ENCODE results near the gene CDH4. TPM values are rescaled to one million over a fixed set of nuclear protein-coding genes. Genes with fewer than 3 reads are reported as not detected.

Gene CDH4
- total RNA-seq, 2 experiments from 2014 or later = not detected

- H3K4me2 ChIP-seq (ENCODE audit: low read length) = no peak overlapping the region
- no peak overlapping the region for H3K27ac ChIP-seq (ENCODE audit: low read depth, low read length, poor library complexity, severe bottlenecking)
- no peaks in the 10 kb centered on the region for H3K79me2 ChIP-seq (ENCODE audit: insufficient read depth, low read depth, low read length)
- POLR2A ChIA-PET = no interaction called here
- DNase-seq (ENCODE audit: low spot score) = no peak
- no peaks in the 10 kb centered on the region for H3K9me2 ChIP-seq (ENCODE audit: insufficient read depth, low read length)
- H2AFZ ChIP-seq (ENCODE audit: low read length) = no peak overlapping the region
- intact Hi-C loops (cut with micrococcal nuclease; ENCODE audit: unreplicated experiment) = no loop called here
- no peak for TF ChIP-seq EZH2phosphoT487 (IDR thresholded peaks at IDR 0.05; ENCODE audit: borderline replicate concordance, low read depth, low read length)
- TF ChIP-seq, protein P1, sequence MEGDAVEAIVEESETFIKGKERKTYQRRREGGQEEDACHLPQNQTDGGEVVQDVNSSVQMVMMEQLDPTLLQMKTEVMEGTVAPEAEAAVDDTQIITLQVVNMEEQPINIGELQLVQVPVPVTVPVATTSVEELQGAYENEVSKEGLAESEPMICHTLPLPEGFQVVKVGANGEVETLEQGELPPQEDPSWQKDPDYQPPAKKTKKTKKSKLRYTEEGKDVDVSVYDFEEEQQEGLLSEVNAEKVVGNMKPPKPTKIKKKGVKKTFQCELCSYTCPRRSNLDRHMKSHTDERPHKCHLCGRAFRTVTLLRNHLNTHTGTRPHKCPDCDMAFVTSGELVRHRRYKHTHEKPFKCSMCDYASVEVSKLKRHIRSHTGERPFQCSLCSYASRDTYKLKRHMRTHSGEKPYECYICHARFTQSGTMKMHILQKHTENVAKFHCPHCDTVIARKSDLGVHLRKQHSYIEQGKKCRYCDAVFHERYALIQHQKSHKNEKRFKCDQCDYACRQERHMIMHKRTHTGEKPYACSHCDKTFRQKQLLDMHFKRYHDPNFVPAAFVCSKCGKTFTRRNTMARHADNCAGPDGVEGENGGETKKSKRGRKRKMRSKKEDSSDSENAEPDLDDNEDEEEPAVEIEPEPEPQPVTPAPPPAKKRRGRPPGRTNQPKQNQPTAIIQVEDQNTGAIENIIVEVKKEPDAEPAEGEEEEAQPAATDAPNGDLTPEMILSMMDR (conservative IDR thresholded peaks at IDR 0.05; ENCODE audit: low read length) = no peak
- no TSS peak for BruUV-seq (replicated peaks)
- no peak overlapping the region for H3K4me3 ChIP-seq (ENCODE audit: low read depth, low read length, poor library complexity, severe bottlenecking)
- H3K4me1 ChIP-seq (ENCODE audit: insufficient read depth, low read length, poor library complexity, severe bottlenecking) = no peaks in the 10 kb centered on the region
- H3K36me3 ChIP-seq (ENCODE audit: insufficient read depth, low read length) = no peaks in the 10 kb centered on the region
- no peaks in the 10 kb centered on the region for H3K9me3 ChIP-seq (ENCODE audit: low read length)
- CTCF ChIA-PET (ENCODE audit: unreplicated experiment) = no interaction called here
- no peaks in the 10 kb centered on the region for H4K20me1 ChIP-seq (ENCODE audit: insufficient read depth, low read length)
Measured at GRCh38 chr20:61677928-61678327, 425.9 kb downstream of the CDH4 start.

DNA sequence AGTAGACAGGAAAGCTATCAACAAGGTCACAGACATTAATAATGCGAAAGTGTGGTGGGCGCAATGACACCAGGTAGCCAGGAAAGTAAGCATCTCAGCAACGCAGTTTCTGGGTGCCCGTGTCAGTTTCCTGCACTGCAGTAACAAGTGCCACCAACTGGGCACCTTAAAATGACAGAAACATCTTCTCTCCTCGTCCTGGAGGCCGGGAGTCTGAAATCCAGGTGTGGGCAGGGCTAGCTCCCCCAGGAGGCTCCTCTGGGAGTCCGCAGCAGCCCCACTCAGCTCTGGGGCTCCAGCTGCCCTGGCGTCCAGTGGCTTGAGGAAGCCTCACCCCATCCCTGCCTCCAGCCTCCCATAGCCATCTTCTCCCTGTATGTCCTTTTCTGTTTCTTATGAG lies 426.4 kb downstream of the CDH4 start:
- H3K9me2 ChIP-seq (ENCODE audit: insufficient read depth, low read length) = no peaks in the 10 kb centered on the region
- TF ChIP-seq, protein P1 (conservative IDR thresholded peaks at IDR 0.05; ENCODE audit: low read length) = no peak
- no peak for TF ChIP-seq EZH2phosphoT487 (IDR thresholded peaks at IDR 0.05; ENCODE audit: borderline replicate concordance, low read depth, low read length)
- H3K9me3 ChIP-seq (ENCODE audit: low read length) = no peaks in the 10 kb centered on the region
- intact Hi-C loops (cut with micrococcal nuclease; ENCODE audit: unreplicated experiment) = no loop called here
- H2AFZ ChIP-seq (ENCODE audit: low read length) = no peak overlapping the region
- DNase-seq (ENCODE audit: low spot score) = no peak
- ChIA-PET POLR2A (no interaction called here), CTCF (ENCODE audit: unreplicated experiment) (no interaction called here)
- H3K4me3 ChIP-seq (ENCODE audit: low read depth, low read length, poor library complexity, severe bottlenecking) = no peak overlapping the region
- no peak overlapping the region for H3K4me2 ChIP-seq (ENCODE audit: low read length)
- no peaks in the 10 kb centered on the region for H3K4me1 ChIP-seq (ENCODE audit: insufficient read depth, low read length, poor library complexity, severe bottlenecking)
- H3K79me2 ChIP-seq (ENCODE audit: insufficient read depth, low read depth, low read length) = no peaks in the 10 kb centered on the region
- H3K36me3 ChIP-seq (ENCODE audit: insufficient read depth, low read length) = no peaks in the 10 kb centered on the region
- BruUV-seq (replicated peaks) = no TSS peak
- no peaks in the 10 kb centered on the region for H4K20me1 ChIP-seq (ENCODE audit: insufficient read depth, low read length)
- H3K27ac ChIP-seq (ENCODE audit: low read depth, low read length, poor library complexity, severe bottlenecking) = no peak overlapping the region

DNA sequence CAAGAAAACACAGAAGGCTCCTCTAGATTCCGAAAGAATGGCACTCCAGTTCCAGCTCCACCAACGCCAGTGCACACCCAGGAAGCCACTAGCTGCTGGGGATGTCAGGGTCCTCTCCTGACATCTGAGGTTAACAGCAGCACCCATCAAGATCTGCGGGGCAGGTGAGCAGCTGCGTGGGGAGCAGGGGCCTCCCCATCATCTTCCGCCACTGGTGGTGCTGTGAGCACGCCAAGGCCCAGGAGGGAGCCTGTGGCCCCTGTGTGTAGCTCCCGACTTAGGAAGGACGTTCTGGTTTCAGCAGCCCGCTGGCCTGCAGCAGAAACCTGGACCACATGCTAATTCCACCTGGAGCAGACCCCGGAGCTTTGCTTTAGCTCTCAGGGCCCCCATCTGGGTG lies 427.4 kb downstream of the CDH4 start:
- no peaks in the 10 kb centered on the region for H3K79me2 ChIP-seq (ENCODE audit: insufficient read depth, low read depth, low read length)
- H3K9me2 ChIP-seq (ENCODE audit: insufficient read depth, low read length) = no peaks in the 10 kb centered on the region
- BruUV-seq (replicated peaks) = no TSS peak
- no peaks in the 10 kb centered on the region for H3K4me1 ChIP-seq (ENCODE audit: insufficient read depth, low read length, poor library complexity, severe bottlenecking)
- TF ChIP-seq, protein P1 (conservative IDR thresholded peaks at IDR 0.05; ENCODE audit: low read length) = no peak
- no peak for TF ChIP-seq EZH2phosphoT487 (IDR thresholded peaks at IDR 0.05; ENCODE audit: borderline replicate concordance, low read depth, low read length)
- DNase-seq (ENCODE audit: low spot score) = no peak
- H4K20me1 ChIP-seq (ENCODE audit: insufficient read depth, low read length) = no peaks in the 10 kb centered on the region
- no peaks in the 10 kb centered on the region for H3K9me3 ChIP-seq (ENCODE audit: low read length)
- no peak overlapping the region for H2AFZ ChIP-seq (ENCODE audit: low read length)
- no peak overlapping the region for H3K4me2 ChIP-seq (ENCODE audit: low read length)
- POLR2A ChIA-PET = no interaction called here
- no peak overlapping the region for H3K4me3 ChIP-seq (ENCODE audit: low read depth, low read length, poor library complexity, severe bottlenecking)
- H3K36me3 ChIP-seq (ENCODE audit: insufficient read depth, low read length) = no peaks in the 10 kb centered on the region
- intact Hi-C loops (cut with micrococcal nuclease; ENCODE audit: unreplicated experiment) = no loop called here
- no peak overlapping the region for H3K27ac ChIP-seq (ENCODE audit: low read depth, low read length, poor library complexity, severe bottlenecking)
- CTCF ChIA-PET (ENCODE audit: unreplicated experiment) = no interaction called here

All from OCI-LY7 (cell line).